GM10248 (cell line): ENCODE results near the gene CUX1.

Source experiments
- CTCF ChIA-PET: fragments of 300-600 bp; sonication (Branson Sonifier 250); formaldehyde crosslinking; extraction: SDS; loops from one replicate; lab custom pipeline; 2021; ENCODE audit warnings: antibody characterized with exemption; lab: Yijun Ruan, JAX
- POLR2A ChIA-PET: fragments of 350-650 bp; sonication (Branson Sonifier 250); formaldehyde crosslinking; extraction: SDS; loops from one replicate; lab custom pipeline; 2020; ENCODE audit warnings: antibody characterized with exemption; lab: Yijun Ruan, JAX
- DNase-seq: peaks from one replicate; pipeline ENCODE4 v3.0.0; 2012; ENCODE audit errors: extremely low spot score
- CTCF ChIP-seq: IDR thresholded peaks from 2 replicates; pipeline ENCODE4 v1.5.1; 2012; ENCODE audit warnings: mild to moderate bottlenecking, low read depth; ENCODE audit errors: extremely low read depth, missing control alignments, control extremely low read depth

The CUX1 gene

GRCh38 chr7:101891936-101892640, 74.7 kb downstream of the CUX1 start:
- CTCF ChIA-PET = no interaction called here
- POLR2A ChIA-PET = no interaction called here
- no peak for TF ChIP-seq CTCF
- no peak for DNase-seq

- POLR2A ChIA-PET = no interaction called here
- CTCF ChIA-PET = no interaction called here
- DNase-seq = no peak
- TF ChIP-seq CTCF = no peak
Measured at GRCh38 chr7:101893341-101894082, 76.1 kb downstream of the CUX1 start.

GRCh38 chr7:101896316-101896715, 78.9 kb downstream of the CUX1 start:
- no peak for TF ChIP-seq CTCF
- no peak for DNase-seq
- POLR2A ChIA-PET = no interaction called here
- CTCF ChIA-PET = interaction anchor here (1.5 to 2.1 kb wide), 2 partner anchors 17 to 40 kb away, joined by 4 to 5 read pairs; no protein-coding TSS in a partner anchor

- POLR2A ChIA-PET = no interaction called here
- DNase-seq = no peak
- TF ChIP-seq CTCF = no peak
- CTCF ChIA-PET = interaction anchor here (1.5 kb wide), 1 partner anchor 40 kb away, joined by 4 read pairs; no protein-coding TSS in a partner anchor
Measured at GRCh38 chr7:101896941-101897340, 79.5 kb downstream of the CUX1 start.

- ChIA-PET CTCF (no interaction called here), POLR2A (no interaction called here)
- DNase-seq = no peak
- TF ChIP-seq CTCF = no peak
Measured at GRCh38 chr7:101898106-101898505, 80.7 kb downstream of the CUX1 start.

GRCh38 chr7:101899616-101900015, 82.2 kb downstream of the CUX1 start:
- CTCF ChIA-PET = interaction anchor here (1.0 to 1.3 kb wide), 3 partner anchors 10 to 43 kb away, joined by 3 to 5 read pairs (median 4); no protein-coding TSS in a partner anchor
- TF ChIP-seq CTCF = no peak
- no peak for DNase-seq
- POLR2A ChIA-PET = no interaction called here
